HUES48 (cell line): ENCODE measurements around the gene METTL2B.
"Not testable (repeated sequence)": the region's sequence is repeated elsewhere in the genome, so short reads cannot be mapped to it uniquely, and the experiment has no call there.

Experiments
- H3K27ac ChIP-seq: one replicate; pipeline ENCODE4 v1.7.0; 2013; ENCODE audit warnings: low read depth, low read length, inconsistent platforms
- H3K27me3 ChIP-seq: 2 replicates; pipeline ENCODE4 v1.6.1; 2013; ENCODE audit warnings: mild to moderate bottlenecking, low read length; ENCODE audit not compliant: control insufficient read depth, insufficient read depth
- H3K36me3 ChIP-seq: 2 replicates; pipeline ENCODE4 v1.6.1; 2013; ENCODE audit warnings: low read length; ENCODE audit not compliant: control insufficient read depth, insufficient read depth
- H3K4me1 ChIP-seq: 2 replicates; pipeline ENCODE4 v1.6.1; 2013; ENCODE audit warnings: mild to moderate bottlenecking, low read length; ENCODE audit not compliant: control insufficient read depth, insufficient read depth
- H3K4me3 ChIP-seq: 2 replicates; pipeline ENCODE4 v1.5.1; 2013; ENCODE audit warnings: mild to moderate bottlenecking, low read depth, low read length
- H3K9ac ChIP-seq: 2 replicates; pipeline ENCODE4 v1.6.1; 2013; ENCODE audit warnings: mild to moderate bottlenecking, low read depth, low read length, moderate library complexity
- H3K9me3 ChIP-seq: 2 replicates; pipeline ENCODE4 v1.6.1; 2013; ENCODE audit warnings: low read length; ENCODE audit not compliant: control insufficient read depth, insufficient read depth

Gene METTL2B

GRCh38 chr7:128505416-128505815, 28.9 kb downstream of the METTL2B start:
- H3K27me3 ChIP-seq, H3K9ac ChIP-seq, H3K27ac ChIP-seq, H3K4me3 ChIP-seq, H3K4me1 ChIP-seq, H3K9me3 ChIP-seq: not testable (repeated sequence)
- peaks cover 20% of the 10 kb centered on the region for H3K36me3 ChIP-seq

GRCh38 chr7:128506819-128507218, 30.3 kb downstream of the METTL2B start:
- not testable (repeated sequence) for H3K4me1 ChIP-seq, H3K36me3 ChIP-seq, H3K27me3 ChIP-seq, H3K9ac ChIP-seq, H3K9me3 ChIP-seq, H3K4me3 ChIP-seq, H3K27ac ChIP-seq

DNA sequence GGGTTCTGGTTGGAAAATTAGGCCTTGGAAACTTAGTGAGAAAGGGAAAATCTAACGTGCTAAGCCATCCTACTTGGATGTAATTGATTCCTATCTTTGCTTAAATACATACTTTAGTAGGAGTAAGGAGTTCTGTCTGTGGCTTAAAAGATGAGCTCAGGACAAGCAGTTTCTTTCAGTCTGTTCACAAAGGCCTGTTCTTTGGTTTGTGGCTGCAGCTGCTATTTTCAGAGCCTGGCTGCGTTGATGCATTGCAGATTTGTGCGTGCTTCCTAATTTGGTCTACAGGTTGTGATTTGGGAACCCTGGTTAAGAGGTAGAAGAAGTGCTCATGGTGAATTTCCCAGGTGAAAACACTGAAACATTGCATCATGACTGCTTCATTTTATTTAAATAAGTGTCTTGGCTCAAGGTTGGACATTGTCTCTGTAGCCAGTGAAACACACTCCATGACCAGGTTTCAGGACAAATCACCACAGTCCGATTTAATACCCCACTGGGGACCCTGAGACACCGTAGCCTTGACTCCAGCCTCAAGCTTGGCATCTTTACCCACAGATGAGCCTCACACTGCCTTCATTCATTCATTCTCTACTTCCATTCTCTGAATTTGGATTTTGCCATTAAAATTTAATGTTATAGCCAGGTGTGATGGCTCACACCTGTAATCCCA, 30.9 kb downstream of the METTL2B start:
- not testable (repeated sequence) for H3K36me3 ChIP-seq, H3K4me1 ChIP-seq, H3K4me3 ChIP-seq, H3K9ac ChIP-seq, H3K27me3 ChIP-seq, H3K27ac ChIP-seq, H3K9me3 ChIP-seq

- H3K9me3 ChIP-seq, H3K27ac ChIP-seq, H3K4me3 ChIP-seq, H3K9ac ChIP-seq, H3K4me1 ChIP-seq, H3K27me3 ChIP-seq, H3K36me3 ChIP-seq: not testable (repeated sequence)
These were observed 35.1 kb downstream of the METTL2B start for GRCh38 chr7:128511692-128512091.

DNA sequence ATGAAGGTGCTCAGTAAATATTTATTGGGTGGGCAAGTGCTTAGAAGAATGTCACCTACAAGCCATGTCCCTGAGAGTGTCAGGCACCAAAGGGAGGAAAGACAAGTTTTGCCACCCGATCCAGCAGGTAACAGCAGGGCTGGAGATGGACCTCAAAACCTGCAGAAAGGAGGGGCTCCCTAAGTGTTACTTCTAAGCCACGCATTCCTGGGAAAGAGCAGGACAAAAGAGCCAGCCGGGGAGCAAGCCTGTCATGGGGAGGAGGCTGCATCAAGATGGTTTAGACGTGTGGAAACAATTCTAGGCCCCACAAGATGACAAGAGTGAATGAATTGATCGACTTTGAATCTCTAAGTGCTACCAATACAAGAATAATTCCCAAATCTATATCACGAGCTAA, 38.7 kb downstream of the METTL2B start:
- H3K9ac ChIP-seq, H3K4me3 ChIP-seq, H3K27me3 ChIP-seq, H3K36me3 ChIP-seq, H3K4me1 ChIP-seq, H3K27ac ChIP-seq, H3K9me3 ChIP-seq: not testable (repeated sequence)

- H3K9me3 ChIP-seq, H3K27ac ChIP-seq, H3K4me1 ChIP-seq, H3K36me3 ChIP-seq, H3K9ac ChIP-seq, H3K27me3 ChIP-seq, H3K4me3 ChIP-seq: not testable (repeated sequence)
These were observed 40.5 kb downstream of the METTL2B start for GRCh38 chr7:128517023-128517422.

GRCh38 chr7:128523226-128523931, 46.8 kb downstream of the METTL2B start:
- not testable (repeated sequence) for H3K36me3 ChIP-seq, H3K9ac ChIP-seq, H3K27me3 ChIP-seq, H3K4me3 ChIP-seq, H3K4me1 ChIP-seq, H3K27ac ChIP-seq, H3K9me3 ChIP-seq

DNA sequence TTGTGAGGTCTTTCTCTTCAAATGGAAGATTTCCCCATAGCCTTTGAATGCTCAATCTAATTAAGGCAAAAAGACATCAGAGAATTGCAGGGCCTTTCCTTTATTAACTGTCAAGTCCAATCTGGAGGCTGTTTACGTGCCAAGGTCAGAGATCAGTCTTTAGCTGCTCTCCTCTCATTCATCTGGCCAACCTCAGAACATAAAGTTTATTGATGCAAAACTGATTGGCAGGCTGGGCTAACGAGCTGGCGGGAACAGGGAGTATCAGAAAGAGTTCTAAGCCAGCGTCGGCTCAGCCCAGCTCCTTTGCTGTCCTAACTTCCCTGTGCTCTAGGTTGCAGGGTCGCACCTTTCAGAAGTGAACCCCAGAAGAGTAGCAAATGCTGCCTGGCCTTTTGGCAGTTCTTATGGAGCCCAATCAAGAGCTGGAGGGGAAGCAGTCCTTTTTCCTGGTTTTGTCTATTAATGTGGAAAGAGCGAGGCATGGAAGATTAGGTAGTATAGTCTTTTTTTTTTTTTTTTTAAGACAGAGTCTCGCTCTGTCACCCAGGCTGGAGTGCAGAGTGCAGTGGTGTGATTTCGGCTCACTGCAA, 47.5 kb downstream of the METTL2B start:
- not testable (repeated sequence) for H3K4me3 ChIP-seq, H3K4me1 ChIP-seq, H3K9me3 ChIP-seq, H3K36me3 ChIP-seq, H3K9ac ChIP-seq, H3K27ac ChIP-seq, H3K27me3 ChIP-seq

GRCh38 chr7:128525584-128525983, 49.0 kb downstream of the METTL2B start:
- H3K27ac ChIP-seq: peak overlapping the region; percentile 40
- H3K4me1 ChIP-seq, H3K4me3 ChIP-seq, H3K9me3 ChIP-seq, H3K27me3 ChIP-seq, H3K36me3 ChIP-seq, H3K9ac ChIP-seq: not testable (repeated sequence)

DNA sequence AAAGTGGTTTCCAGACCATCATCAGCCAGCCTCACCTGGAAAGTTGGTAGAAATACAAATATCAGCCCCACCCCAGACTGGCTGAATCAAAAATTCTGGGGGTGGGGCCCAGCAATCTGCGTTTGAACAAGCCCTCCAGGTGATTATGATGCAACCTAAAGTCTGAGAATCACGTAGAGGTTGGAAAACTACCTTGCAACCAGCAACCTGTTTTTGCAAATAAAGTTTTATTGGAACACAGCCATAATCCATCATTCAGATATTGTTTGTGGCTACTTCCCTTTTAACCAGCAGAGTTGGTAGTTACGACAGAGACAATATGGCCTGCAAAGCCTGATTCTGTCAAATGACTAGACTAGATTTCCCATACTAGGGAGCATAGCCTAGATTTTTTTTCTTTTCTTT, 49.5 kb downstream of the METTL2B start:
- H3K9ac ChIP-seq, H3K4me1 ChIP-seq, H3K27me3 ChIP-seq, H3K4me3 ChIP-seq, H3K9me3 ChIP-seq, H3K36me3 ChIP-seq: not testable (repeated sequence)
- peak overlapping the region; percentile 40 for H3K27ac ChIP-seq

GRCh38 chr7:128529191-128529590, 52.6 kb downstream of the METTL2B start:
- not testable (repeated sequence) for H3K27ac ChIP-seq, H3K9ac ChIP-seq, H3K9me3 ChIP-seq, H3K4me1 ChIP-seq, H3K4me3 ChIP-seq, H3K36me3 ChIP-seq, H3K27me3 ChIP-seq
